Fibroblast of lung (primary cell): Measurements from ENCODE around the gene NELFB.

Experiments
- CTCF ChIP-seq, 2 donors: IDR thresholded peaks in 1 of 2; conservative IDR thresholded peaks in 1 of 2; 1 replicate in 1 of 2; 2 replicates in 1 of 2; pipeline ENCODE4 v1.5.1; 2011 to 2012; ENCODE audit warnings: low read length in 2 of 2, control low read depth in 1 of 2, inconsistent platforms in 1 of 2, low read depth in 1 of 2, mild to moderate bottlenecking in 1 of 2
- EZH2 ChIP-seq: IDR thresholded peaks from 2 replicates; pipeline ENCODE4 v1.5.1; 2012; ENCODE audit warnings: low read length, control low read depth, mild to moderate bottlenecking; ENCODE audit errors: missing control alignments

GRCh38 chr9:137215196-137215986, 39.7 kb upstream of the NELFB start:
- TF ChIP-seq CTCF (conservative IDR thresholded peaks at IDR 0.05 in 1 of 2, IDR thresholded peaks at IDR 0.05 in 1 of 2; ENCODE audit: low read depth in 1 of 2, low read length in 2 of 2): no peak
- TF ChIP-seq EZH2: no peak
